NCI-H2196 treated with DMSO at 0.1 percent for 48 hours (cell line): ENCODE results near the gene USP20.

Experiments
- DNase-seq: peaks from one replicate; lab custom pipeline; 2025; ENCODE audit not compliant: unreplicated experiment; lab: John Stamatoyannopoulos, UW

Gene USP20

DNA sequence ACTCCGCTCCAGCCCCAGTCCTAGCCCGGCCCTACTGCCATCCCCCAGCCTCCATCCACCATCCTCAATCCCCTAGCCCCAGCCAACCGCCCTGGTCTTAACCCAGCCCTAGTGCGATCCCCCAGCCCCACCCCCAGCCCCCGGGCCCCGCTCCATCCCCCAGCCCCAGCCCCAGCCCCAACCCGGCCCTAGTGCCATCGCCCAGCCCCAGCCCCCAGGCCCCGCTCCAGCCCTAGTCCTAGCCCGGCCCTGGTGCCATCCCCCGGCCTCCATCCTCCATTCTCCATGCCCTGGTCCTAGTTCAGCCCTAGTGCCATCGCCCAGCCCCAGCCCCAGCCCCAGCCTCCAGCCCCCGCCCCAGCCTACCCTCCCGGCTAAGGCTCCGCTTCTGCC lies 11.7 kb upstream of the USP20 start:
- DNase-seq, result no peak

DNA sequence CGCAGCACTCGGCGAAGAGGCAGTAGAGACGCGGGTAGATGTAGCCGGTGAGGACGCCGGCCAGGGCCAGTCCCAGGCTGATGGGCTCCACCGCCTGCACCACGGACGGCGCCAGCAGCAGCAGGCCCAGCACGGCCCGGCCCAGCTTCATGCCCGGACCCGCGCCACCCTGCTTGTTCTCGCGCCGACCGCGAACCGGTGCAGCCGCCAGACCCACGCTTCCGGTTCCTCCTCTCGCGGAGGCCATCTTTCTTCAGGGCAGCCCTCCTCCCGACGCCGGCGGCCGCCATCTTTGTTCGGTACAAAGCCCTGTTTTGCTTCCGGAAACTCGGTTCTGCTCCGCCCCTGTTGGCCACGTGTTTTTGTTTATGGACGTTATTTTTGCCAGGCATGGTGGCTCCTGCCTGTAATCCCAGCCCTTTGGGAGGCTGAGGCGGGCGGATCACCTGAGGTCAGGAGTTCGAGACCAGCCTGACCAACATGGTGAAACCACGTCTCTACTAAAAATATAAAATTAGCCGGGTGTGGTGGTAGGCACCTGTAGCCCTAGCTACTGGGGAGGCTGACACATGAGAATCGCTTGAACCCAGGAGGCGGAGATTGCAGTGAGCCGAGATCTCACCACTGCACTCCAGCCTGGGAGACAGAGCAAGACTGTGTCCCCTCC lies 11.2 kb upstream of the USP20 start, which contains the start of gene TOR1A:
Gene TOR1A (minus strand): TSS at position 202 of the 667 bp plus-strand sequence. CDS start 51 bp downstream, at position 151.
- DNase-seq, result peak; percentile 93

DNA sequence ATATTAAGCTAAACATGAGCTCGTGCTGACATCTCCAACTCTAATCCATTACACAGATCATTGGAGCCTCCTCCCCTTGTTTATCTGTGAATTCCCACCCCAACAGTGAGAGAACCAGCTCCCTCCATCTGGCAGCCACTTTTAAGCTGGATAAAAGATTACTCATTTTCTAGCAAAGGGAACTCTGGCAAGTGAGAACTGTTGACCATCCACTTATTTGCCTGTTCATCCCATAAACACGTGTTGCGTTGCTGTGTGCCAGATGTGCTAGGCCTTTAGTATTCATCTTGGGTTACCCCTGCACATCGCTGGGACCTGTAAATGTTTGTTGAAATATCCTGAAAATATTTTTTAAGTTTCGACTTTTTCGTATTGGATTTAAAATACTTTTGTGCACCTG lies 8.9 kb upstream of the USP20 start:
- no peak for DNase-seq

DNA sequence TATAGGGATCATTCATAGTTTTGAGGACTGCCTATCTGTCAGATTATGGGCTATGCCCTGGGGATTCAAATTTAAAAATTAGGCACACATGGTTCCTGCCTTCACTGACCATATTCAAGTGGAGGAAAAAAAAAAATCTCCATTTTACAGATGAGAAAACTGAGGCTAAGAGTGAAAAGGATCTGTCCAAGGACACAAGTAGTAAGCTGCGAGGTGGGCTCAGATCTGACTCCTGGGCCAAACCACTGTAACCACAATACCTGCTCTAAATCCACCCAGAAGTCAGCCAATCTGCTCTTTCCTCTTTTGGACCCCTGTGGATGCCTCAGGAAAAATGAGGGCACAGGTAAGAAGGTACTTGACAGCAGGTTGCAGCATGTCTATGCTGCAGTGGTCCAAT lies 8.5 kb upstream of the USP20 start:
- DNase-seq, result no peak

DNA sequence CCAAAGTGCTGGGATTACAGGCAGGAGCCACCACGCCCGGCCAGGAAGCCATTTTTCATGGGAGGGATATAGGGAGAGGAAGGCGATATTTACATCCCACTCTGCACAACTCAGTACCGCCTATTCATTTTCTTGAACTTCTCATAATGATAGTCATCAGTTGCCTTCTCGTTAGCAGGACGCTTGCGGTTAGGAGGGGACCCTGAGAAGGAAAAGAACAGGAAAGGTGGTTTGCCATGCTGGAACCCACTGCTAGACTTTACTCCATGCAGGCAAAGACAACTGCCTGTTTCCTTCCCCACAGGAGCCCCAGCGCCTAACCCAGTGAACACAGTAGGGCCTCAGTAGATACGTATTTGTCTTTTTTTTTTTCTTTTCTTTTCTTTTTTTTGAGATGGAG lies 7.2 kb upstream of the USP20 start:
- no peak for DNase-seq

DNA sequence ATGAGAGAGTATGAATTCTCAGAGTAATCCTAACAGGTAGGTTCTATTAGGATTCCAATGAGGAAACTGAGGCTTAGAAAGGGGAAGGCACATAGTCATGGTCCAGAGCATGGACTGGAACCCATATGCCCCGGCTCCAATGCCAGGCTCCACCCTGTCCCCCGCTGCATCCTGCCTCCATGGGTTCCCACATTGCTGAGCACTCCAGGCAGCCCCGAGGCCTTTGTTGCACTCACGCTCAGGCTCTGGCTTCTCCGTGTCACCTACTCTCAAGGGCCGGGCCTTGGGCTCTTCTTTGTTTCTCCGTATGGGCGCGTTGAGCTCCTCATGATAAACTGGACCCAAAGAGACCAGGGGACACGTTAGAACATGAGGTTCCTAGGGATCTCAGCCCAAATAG lies 6.3 kb upstream of the USP20 start:
- no peak for DNase-seq

DNA sequence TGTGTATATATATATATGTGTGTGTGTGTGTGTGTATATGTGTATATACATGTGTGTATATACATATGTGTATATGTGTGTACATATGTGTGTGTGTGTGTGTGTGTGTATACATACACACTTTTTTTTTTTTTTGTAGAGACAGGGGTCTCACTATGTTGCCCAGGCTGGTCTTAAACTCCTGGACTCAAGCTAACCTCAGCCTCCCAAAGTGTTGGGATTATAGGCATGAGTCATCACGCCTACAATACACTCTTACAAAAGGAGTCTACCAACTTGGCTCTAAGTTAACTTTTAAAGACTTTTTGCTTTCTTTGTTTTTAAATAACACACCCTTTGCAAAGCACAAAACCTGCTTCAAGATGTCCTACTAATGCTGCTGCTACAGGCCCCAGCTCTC lies 2.3 kb upstream of the USP20 start:
- DNase-seq, result no peak

DNA sequence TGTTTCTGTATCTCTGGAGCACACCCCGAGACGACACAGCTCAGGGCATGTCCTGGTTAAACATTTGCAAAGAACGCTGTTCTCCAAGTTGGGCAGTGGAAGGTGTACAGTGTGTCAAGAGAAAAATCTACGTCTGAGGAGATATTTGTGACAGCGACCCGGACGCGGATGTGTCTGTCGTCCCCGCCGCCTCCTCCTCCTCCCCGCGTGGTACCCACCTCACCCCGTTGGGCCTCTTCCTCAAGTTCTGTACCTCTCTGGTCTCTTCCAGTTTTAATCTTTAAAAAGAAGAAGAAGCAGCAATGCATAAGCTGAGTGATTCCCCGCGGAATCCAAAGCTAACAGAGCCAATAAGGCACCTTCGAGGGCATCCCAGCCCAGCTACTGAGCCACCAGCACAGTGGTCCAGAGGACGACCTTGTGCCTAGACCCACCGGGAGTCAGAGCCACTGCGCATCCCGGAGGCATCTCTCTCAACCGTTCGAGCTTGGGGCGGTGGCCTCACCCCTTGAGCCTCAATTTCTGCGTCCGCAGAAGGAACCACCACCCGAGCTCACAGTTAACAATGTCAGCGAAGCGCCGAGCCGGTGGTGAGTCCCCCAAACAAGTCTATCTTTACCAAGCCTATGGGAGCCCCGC lies 650 bp upstream of the USP20 start:
- no peak for DNase-seq

DNA sequence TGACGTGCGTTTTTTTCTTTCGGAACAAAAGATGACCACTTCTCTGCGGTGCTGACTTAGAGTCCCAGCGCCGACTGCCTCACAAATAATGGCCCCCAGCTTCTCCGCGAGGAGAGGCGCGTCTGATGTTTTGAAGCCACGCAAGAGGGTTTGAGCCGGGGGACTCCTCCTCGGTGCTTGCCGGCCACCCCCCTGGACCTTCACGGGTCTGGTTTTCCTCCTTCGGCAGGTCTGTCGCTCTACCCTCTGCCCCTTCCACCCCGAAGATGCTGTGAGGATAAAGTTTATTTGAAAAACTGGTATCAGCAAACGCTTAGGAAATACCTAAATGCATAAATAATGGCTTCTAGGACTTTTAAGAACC lies 584 bp downstream of the USP20 start:
- DNase-seq, result no peak

DNA sequence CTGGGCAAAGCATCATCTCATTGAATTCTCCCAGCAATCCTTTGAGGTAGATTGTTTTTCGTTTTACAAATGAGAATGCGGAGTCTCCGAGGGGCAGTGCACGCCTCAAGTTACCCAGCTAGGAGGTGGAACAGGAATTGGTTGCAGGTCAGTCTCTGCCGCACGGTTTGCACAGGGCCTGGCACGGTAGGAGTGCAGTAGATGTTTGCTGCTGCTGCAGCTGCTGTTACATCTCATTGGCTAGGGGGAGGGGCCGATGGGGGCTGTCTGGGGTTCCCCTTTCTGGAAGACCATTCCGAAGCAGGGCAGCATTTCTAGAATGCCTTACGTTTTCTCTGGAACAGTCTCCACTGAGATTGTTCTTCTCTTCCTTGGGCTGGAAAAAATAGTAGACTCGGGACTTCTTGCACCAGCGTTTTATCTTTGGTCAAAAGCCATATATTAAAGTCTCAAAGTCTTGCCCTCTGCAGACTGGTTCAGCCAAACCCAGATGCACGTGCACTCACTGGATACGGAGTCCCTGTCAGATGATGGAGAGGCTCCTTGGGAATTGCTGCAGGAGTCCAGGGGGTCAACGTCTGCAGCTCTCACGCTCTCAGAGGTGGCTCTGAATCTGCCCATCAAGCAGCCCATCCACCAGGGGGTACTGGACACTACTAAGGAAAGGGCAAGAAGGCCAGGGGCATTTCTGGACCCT lies 1.2 kb downstream of the USP20 start:
- no peak for DNase-seq

DNA sequence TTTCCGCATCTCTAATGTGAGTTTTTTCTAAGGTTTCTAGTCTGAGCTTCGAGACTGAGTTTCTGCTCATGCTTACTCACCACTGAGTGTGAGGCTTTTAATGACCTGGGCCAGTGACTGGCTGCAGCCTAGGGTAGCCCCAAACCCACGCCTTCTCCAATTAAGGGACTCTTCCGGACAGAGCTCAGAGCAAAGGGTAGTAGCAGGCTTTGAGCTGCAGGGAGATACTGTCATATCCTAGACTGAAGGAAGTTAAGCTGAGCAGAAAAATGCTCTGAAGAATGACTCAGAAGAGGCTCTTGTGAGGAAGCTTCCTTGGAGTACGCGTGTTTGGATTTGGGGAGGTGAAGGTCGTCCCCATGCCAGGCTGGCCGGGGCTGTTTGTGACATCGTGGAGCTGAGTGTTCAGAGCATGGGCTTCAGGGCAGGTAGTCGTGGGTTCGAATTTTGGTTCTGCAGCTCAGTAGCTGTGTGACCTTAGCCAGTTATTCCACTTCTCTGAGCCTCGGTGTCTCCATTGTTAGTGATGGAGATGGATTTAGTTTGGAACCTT lies 3.5 kb downstream of the USP20 start:
- no peak for DNase-seq

DNA sequence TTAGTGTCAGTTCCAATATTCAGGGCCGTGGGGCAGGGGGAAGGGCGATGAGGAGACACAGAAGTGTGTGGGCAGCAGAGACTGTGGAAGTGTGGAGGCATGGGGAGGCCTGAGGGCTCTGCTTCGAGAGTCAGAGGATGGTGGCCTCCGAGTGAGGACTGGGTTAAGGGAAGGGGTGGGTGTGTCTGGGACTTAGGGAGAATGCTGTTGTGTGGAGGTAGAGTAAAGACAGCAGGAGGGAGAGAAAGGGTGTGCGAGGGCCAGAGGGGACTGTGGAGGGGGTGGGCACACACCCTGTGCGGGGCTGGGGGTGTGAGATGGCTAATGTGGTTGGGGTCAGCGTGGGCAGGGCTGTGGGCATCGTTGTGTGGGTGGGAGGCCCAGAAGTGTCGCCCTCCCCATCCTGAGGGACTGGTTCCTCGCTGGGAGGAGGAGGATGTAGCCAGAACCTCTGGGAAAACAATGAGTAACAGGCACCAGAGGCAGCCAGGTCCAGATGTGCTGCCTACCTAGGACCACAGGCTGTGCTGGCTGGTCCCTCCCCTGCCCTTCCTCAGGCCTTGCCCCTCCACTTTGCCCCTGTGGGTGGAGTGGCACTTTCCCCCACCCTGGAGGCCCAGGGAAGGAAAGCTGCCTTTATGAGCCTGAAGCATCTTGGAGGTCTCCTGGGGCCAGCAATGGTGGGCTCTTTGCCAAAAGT lies 4.2 kb downstream of the USP20 start:
- DNase-seq, result no peak

DNA sequence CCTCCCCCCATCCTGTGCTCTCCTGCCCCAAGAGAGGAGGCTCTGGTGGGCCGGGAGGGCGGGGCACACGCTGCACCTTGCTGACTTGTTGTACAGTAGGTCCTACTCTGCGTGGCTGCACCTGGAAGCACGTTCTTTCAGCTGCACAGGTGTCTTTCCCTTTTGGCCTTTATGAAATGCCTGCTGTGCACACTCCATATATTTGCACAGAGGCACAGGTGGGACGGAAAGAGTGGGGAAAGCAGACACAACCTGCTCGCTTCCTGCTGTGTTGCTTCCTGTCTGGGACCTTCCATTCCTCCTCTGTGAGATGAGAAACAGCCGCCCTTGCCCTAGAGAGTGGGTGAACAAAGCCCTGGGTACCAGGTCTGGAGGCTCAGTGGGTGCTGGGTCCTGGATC lies 4.8 kb downstream of the USP20 start:
- DNase-seq, result peak; percentile 76

DNA sequence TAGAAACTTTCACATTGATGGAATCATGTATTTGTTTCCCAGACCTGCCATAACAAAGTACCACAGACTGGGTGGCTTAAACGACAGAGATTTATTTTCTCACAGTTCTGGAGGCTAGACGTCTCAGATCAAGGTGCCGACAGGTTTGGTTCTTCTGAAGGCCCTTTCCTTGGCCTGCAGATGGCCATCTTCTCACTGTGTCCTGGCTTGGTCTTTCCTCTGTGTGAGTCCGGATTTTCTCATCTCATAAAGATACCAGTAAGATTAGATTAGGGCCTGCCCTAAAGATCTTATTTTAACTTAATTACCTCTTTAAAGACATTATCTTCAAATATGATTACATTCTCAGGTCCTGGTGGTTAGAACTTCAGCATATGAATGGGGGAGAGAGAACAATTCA lies 5.8 kb downstream of the USP20 start:
- DNase-seq, result no peak

DNA sequence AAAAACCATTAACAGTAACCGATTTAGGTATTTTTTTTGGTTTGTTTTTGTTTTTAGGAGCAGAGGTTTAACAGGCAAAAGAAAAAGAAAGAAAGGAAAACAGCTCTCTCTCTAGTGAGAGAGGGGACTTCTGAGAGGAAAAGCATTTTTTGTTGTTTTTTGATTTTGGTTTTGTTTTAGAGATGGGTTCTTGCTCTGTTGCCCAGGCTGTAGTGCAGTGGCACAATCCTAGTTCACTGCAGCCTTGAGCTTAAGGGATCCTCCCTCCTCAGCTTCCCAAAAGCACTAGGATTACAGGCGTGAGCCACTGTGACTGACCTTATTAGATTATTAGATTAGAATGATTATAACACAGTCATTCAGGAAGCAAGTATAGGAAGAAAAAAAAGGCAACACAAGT lies 10.1 kb downstream of the USP20 start:
- no peak for DNase-seq

DNA sequence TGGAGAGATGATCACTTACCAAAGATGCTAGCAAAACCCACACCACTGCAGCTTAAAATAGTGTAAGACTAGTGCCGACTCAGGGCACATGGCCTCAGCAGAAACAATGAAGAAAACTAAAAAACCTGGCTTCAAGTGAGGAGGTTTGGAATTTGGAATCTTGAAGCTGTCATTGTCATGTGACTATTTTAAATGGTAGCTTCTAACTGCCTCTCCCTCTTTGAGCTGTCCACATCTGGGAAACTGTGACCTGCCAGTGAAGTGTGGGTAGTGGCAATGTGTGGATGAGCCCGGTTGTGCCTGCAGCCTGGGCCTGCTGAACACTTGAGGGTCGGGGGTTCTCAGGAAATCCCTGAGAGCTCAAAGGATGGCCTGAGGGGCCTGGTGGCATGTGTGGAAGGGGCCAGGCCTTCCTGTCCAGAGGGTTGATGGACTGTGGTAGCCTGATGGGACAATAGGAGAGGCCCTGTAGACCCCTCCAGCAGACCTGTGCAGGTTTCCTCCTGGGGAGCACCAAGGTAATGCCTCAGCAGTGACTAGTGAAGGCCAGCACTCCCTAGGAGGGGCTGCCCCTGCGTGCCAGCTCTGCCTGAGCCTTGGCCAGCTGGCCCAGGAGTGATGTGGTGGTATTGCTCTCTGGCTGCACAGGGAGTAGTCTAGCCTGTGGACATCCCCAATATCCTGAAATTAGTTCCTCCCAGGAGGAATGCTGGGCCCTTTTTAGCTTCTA lies 13.6 kb downstream of the USP20 start:
- no peak for DNase-seq

DNA sequence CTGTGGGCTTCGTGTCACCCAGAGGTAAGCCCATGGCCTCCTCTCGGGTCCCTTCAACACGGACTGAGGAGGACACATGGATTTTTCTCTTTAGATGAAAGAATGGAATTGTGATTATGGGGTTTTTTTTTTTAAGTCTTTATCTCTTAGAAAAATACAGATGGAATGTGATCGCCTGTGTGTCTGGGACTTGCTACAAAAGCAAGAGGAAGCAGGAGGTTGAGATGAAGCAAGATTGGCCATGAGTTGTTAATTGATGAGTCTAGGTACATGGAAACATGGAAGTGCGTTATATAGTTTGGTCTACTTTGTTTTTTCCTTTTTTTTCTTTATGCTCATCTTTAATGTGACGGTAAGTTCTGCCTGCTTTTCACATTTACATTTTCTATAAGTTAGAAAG lies 14.6 kb downstream of the USP20 start:
- DNase-seq, result no peak

DNA sequence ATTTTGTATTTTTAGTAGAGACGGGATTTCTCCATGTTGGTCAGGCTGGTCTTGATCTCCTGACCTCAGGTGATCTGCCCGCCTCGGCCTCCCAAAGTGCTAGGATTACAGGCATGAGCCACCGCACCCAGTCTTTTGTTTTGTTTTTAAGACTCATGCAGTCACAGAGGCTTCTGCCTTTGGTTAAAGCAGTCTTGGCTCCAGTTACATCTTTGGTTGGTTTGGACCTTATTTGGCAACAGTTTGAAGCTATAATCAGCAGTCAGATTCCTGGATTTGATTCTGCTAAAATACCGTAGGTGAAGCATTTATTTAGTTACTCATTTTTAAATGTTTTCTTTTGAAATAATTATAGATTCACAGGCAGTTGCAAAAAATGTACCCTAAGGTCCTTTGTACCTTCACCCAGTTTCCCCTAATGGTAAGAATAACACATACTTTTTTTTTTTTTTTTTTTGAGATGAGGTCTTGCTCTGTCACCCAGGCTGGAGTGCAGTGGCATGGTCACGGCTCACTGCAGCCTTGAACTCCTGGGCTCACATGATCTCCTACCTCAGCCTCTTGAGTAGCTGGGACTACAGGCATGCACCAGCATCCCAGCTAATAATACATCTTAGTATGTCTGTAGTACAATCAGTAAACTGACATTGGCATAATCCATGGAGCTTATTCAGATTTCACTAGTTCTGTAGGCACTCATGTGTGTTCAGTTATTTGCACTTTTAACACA lies 15.7 kb downstream of the USP20 start:
- DNase-seq, result no peak

DNA sequence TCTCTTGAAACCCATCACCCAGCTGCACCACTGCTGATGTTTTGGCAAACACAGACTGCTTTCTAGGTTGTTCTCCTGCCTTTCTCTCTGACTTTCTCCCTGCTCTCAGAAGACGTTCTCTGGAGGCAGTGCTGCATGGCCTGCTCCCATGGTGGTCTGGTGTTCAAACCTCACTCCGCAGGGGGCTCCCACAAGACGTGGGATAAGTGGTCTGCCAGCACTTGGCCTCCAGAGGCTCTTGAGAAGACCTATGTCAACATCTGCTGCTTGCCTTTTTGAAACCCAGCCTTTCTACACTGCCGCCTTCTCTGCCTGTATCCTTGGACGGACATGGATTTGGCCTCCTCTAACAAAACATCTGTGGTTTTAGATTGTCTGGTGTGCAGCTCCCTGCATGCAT lies 16.6 kb downstream of the USP20 start:
- no peak for DNase-seq

DNA sequence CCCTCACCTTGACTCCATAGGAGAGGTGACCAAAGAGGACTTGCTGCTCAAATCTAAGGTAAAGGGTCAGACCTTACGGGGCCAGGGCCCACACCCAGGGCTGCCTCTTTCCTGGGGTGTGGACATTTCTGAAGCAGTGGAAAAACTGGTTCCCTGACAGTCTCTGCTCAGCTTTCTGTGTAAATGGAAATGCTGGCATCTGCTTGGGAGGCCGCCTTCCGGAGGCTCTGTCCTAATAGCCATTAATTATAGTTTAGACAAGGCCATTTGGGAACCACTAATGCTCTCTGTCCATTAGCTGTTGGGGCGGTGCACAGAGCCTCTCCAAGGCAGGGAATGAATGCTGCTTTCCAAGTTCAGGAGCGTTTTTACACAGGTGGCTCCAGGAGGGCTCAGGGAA lies 17.3 kb downstream of the USP20 start:
- no peak for DNase-seq
